CD4-positive, alpha-beta T cell treated with Interleukin-10 for 1 hour (primary cell): ENCODE measurements around the gene CAMK2B.

Source experiments
- DNase-seq: peaks from one replicate; pipeline ENCODE4 v3.0.0-alpha.2; 2020

Gene CAMK2B

GRCh38 chr7:44329081-44329480, 3.7 kb upstream of the CAMK2B start:
- DNase-seq, result no peak

GRCh38 chr7:44327981-44328380, 2.6 kb upstream of the CAMK2B start:
- DNase-seq, result no peak

GRCh38 chr7:44326261-44327125, 1.1 kb upstream of the CAMK2B start:
- no peak for DNase-seq

- DNase-seq, result no peak
Observed at GRCh38 chr7:44325811-44326241, 432 bp upstream of the CAMK2B start.

GRCh38 chr7:44324481-44325200, 753 bp downstream of the CAMK2B start:
- no peak for DNase-seq

GRCh38 chr7:44324204-44324480, 1.3 kb downstream of the CAMK2B start:
- DNase-seq, result no peak

GRCh38 chr7:44323381-44324203, 1.8 kb downstream of the CAMK2B start:
- DNase-seq, result no peak

GRCh38 chr7:44322631-44323363, 2.6 kb downstream of the CAMK2B start:
- DNase-seq, result no peak

GRCh38 chr7:44321796-44322195, 3.6 kb downstream of the CAMK2B start:
- no peak for DNase-seq

- no peak for DNase-seq
Observed at GRCh38 chr7:44320794-44321371, 4.5 kb downstream of the CAMK2B start.

GRCh38 chr7:44320141-44320540, 5.3 kb downstream of the CAMK2B start:
- DNase-seq, result no peak

GRCh38 chr7:44318332-44318731, 7.1 kb downstream of the CAMK2B start:
- DNase-seq, result no peak

GRCh38 chr7:44315301-44315903, 10.0 kb downstream of the CAMK2B start:
- DNase-seq, result no peak

- DNase-seq, result no peak
Observed at GRCh38 chr7:44313621-44314031, 11.8 kb downstream of the CAMK2B start.

GRCh38 chr7:44313016-44313415, 12.4 kb downstream of the CAMK2B start:
- DNase-seq, result no peak

- no peak for DNase-seq
Observed at GRCh38 chr7:44311561-44312495, 13.6 kb downstream of the CAMK2B start.

GRCh38 chr7:44310221-44310848, 15.1 kb downstream of the CAMK2B start:
- no peak for DNase-seq

- no peak for DNase-seq
Observed at GRCh38 chr7:44309271-44310091, 15.9 kb downstream of the CAMK2B start.

GRCh38 chr7:44308596-44309270, 16.7 kb downstream of the CAMK2B start:
- DNase-seq, result no peak
